Fibroblast of lung (primary cell): ENCODE measurements around the gene MSMO1. TPM values are rescaled to one million over a fixed set of nuclear protein-coding genes. Genes with fewer than 3 reads are reported as not detected.
A peak's percentile ranks its signal among the peaks of the same experiment; 100 is the strongest.

ENCODE experiments used
- DNase-seq, 2 donors: peaks; one replicate each; pipeline versions ENCODE4 v3.0.0 to v3.0.0-alpha.2; 2010; ENCODE audit warnings: low read depth in 2 of 2
- H2AFZ ChIP-seq: 2 replicates; pipeline ENCODE4 v1.5.1; 2012; ENCODE audit warnings: low read length, control low read depth, inconsistent platforms
- H3K27ac ChIP-seq: 2 replicates; pipeline ENCODE4 v1.5.1; 2011; ENCODE audit warnings: low read length, control low read depth; ENCODE audit not compliant: insufficient read depth
- H3K27me3 ChIP-seq: 2 replicates; pipeline ENCODE4 v1.5.1; 2011; ENCODE audit warnings: mild to moderate bottlenecking, low read length; ENCODE audit not compliant: control insufficient read depth, insufficient read depth
- H3K36me3 ChIP-seq: 2 replicates; pipeline ENCODE4 v1.5.1; 2011; ENCODE audit warnings: low read length; ENCODE audit not compliant: control insufficient read depth, insufficient read depth
- H3K4me1 ChIP-seq: 2 replicates; pipeline ENCODE4 v1.5.1; 2011; ENCODE audit warnings: low read length; ENCODE audit not compliant: control insufficient read depth, insufficient read depth; ENCODE audit errors: extremely low read depth
- H3K4me2 ChIP-seq: 2 replicates; pipeline ENCODE4 v1.5.1; 2011; ENCODE audit warnings: low read length, control low read depth; ENCODE audit not compliant: insufficient read depth; ENCODE audit errors: extremely low read depth
- H3K4me3 ChIP-seq, 4 experiments: fragments of 200-600 bp in 1 of 4; sonication (generic) in 1 of 4; replicated peaks in 1 of 4; 2 replicates each; pipeline ENCODE4 v1.5.1; 2011 to 2016; ENCODE audit warnings: low read length in 4 of 4, low read depth in 3 of 4, mild to moderate bottlenecking in 3 of 4, control low read depth in 2 of 4, inconsistent platforms in 1 of 4, mixed read lengths in 1 of 4; ENCODE audit not compliant: insufficient read depth in 1 of 4; ENCODE audit errors: control extremely low read depth in 1 of 4
- H3K79me2 ChIP-seq: 2 replicates; pipeline ENCODE4 v1.5.1; 2012; ENCODE audit warnings: mild to moderate bottlenecking, low read length, inconsistent platforms; ENCODE audit not compliant: control insufficient read depth, insufficient read depth
- H3K9ac ChIP-seq: 2 replicates; pipeline ENCODE4 v1.5.1; 2011; ENCODE audit warnings: mild to moderate bottlenecking, low read length, control low read depth; ENCODE audit not compliant: insufficient read depth
- H3K9me3 ChIP-seq: 2 replicates; pipeline ENCODE4 v1.5.1; 2012; ENCODE audit warnings: low read depth, low read length; ENCODE audit not compliant: control insufficient read depth, insufficient read depth
- H4K20me1 ChIP-seq: 2 replicates; pipeline ENCODE4 v1.5.1; 2011; ENCODE audit warnings: low read length; ENCODE audit not compliant: control insufficient read depth, insufficient read depth; ENCODE audit errors: extremely low read depth
- EZH2 ChIP-seq: IDR thresholded peaks from 2 replicates; pipeline ENCODE4 v1.5.1; 2012; ENCODE audit warnings: low read length, control low read depth, mild to moderate bottlenecking; ENCODE audit errors: missing control alignments
- polyA plus RNA-seq, 2 donors: library from polyadenylated mRNA; depleted of rRNA in 1 of 2; stranded (reverse) in 1 of 2; unstranded in 1 of 2; fragments of >200 nt; gene quantifications; 2 replicates each; pipeline ENCODE4 v1.2.1, GENCODE V29; 2011 to 2012; ENCODE audit warnings: missing spikeins in 1 of 2
- total RNA-seq: library from RNA; depleted of rRNA; stranded (reverse); fragments of >200 nt; gene quantifications from 2 replicates; pipeline ENCODE4 v1.2.1, GENCODE V29; 2014
- TF ChIP-seq, protein P1 (sequence below), 2 donors: IDR thresholded peaks in 1 of 2; conservative IDR thresholded peaks in 1 of 2; 1 replicate in 1 of 2; 2 replicates in 1 of 2; pipeline ENCODE4 v1.5.1; 2011 to 2012; ENCODE audit warnings: low read length in 2 of 2, control low read depth in 1 of 2, inconsistent platforms in 1 of 2, low read depth in 1 of 2, mild to moderate bottlenecking in 1 of 2

Gene MSMO1
- total and polyA plus RNA-seq, 2 donors (not counting 1 experiment from before 2014, with no cell fraction given) = 328 to 743 TPM

DNA sequence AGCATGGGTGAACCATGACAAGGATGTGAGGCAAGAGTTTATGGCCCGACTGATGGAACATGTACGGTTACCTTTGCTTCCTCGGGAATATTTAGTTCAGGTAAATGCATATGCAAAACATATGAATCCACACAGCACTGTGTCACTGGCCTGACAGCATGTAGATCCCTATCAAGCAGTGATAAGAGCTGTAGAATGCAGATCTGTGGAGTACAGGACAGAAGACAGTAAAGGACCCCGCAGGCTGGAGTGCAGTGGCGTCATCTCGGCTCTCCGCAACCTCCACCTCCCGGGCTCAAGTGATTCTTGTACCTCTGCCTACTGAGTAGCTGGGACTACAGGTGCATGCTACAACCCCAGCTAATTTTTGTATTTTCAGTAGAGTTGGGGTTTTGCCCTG, 29.8 kb upstream of the MSMO1 start:
- Histone ChIP-seq H3K9me3 (no peaks in the 10 kb centered on the region), H3K27ac (no peak overlapping the region), H3K9ac (no peak overlapping the region), H3K4me2 (no peak overlapping the region), H3K79me2 (no peaks in the 10 kb centered on the region), H4K20me1 (no peaks in the 10 kb centered on the region), H3K4me3 (no peak overlapping the region), H3K36me3 (no peaks in the 10 kb centered on the region), H3K4me1 (peaks cover 3% of the 10 kb centered on the region), H2AFZ (no peak overlapping the region), H3K27me3 (no peaks in the 10 kb centered on the region)
- TF ChIP-seq, protein P1, sequence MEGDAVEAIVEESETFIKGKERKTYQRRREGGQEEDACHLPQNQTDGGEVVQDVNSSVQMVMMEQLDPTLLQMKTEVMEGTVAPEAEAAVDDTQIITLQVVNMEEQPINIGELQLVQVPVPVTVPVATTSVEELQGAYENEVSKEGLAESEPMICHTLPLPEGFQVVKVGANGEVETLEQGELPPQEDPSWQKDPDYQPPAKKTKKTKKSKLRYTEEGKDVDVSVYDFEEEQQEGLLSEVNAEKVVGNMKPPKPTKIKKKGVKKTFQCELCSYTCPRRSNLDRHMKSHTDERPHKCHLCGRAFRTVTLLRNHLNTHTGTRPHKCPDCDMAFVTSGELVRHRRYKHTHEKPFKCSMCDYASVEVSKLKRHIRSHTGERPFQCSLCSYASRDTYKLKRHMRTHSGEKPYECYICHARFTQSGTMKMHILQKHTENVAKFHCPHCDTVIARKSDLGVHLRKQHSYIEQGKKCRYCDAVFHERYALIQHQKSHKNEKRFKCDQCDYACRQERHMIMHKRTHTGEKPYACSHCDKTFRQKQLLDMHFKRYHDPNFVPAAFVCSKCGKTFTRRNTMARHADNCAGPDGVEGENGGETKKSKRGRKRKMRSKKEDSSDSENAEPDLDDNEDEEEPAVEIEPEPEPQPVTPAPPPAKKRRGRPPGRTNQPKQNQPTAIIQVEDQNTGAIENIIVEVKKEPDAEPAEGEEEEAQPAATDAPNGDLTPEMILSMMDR (conservative IDR thresholded peaks at IDR 0.05 in 1 of 2, IDR thresholded peaks at IDR 0.05 in 1 of 2; ENCODE audit: low read depth in 1 of 2, low read length in 2 of 2) = no peak
- no peak for DNase-seq

DNA sequence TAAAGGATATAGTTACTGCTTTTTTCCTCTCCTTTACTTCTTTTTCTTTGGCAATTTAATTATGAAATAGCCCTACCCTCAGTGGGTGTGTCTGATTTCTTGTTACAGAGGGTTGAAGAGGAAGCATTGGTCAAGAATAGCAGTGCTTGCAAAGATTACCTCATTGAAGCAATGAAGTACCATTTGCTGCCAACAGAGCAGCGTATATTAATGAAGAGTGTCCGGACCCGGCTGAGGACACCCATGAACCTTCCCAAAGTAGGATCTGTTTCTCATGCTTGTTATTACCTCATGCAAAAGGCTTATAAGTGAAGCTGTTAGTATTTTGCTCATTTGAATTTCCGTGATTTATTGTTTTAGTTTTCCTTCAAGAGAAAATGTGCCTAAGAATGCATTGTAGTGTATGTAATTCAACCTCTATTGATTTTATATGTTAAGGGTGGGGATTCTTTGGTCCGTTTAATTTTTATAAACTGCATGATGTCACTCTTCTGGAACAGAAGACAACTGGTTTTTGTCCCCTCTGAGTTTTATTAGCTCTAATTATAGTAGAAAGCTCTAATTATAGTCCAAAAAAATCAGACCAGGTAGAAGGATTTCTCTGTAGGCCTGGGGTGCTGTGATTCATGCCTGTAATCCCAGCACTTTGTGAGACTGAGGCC, 27.9 kb upstream of the MSMO1 start:
- Histone ChIP-seq H3K27ac (no peak overlapping the region), H3K4me3 (no peak overlapping the region), H3K79me2 (no peaks in the 10 kb centered on the region), H3K4me1 (peaks cover 3% of the 10 kb centered on the region), H3K36me3 (no peaks in the 10 kb centered on the region), H3K9me3 (no peaks in the 10 kb centered on the region), H4K20me1 (no peaks in the 10 kb centered on the region), H2AFZ (no peak overlapping the region), H3K4me2 (no peak overlapping the region), H3K27me3 (no peaks in the 10 kb centered on the region), H3K9ac (no peak overlapping the region)
- no peak for DNase-seq
- TF ChIP-seq, protein P1 (conservative IDR thresholded peaks at IDR 0.05 in 1 of 2, IDR thresholded peaks at IDR 0.05 in 1 of 2; ENCODE audit: low read depth in 1 of 2, low read length in 2 of 2) = no peak
- no peak for TF ChIP-seq EZH2

DNA sequence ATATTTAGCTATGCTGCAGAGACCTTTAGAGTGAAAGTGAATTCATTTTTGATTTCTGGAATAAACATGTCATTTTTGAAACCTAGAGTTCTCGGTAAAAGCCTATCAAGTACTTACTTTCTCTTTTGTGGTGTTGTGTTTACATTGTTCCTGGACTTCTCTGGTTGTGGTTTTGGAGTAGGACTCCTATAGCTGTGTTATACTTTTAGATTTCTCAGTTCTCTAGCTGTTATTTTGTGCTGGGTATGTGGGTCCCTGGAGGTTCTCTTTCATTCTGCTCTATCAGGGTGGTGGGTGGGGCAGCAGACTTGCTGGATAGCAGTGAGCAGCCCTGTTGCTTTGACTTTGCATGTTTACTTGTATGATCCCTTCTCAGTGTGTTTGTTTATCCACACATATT, 25.6 kb upstream of the MSMO1 start:
- Histone ChIP-seq H3K4me1 (peaks cover 3% of the 10 kb centered on the region), H3K4me3 (peak overlapping the region; percentile 42 to 61 (median 54)), H2AFZ (peak overlapping the region; percentile 29), H3K27me3 (no peaks in the 10 kb centered on the region), H4K20me1 (no peaks in the 10 kb centered on the region), H3K79me2 (no peaks in the 10 kb centered on the region), H3K36me3 (no peaks in the 10 kb centered on the region), H3K27ac (peak overlapping the region; percentile 43), H3K4me2 (peak overlapping the region; percentile 84), H3K9me3 (no peaks in the 10 kb centered on the region), H3K9ac (peak overlapping the region; percentile 20)
- TF ChIP-seq EZH2 = no peak
- TF ChIP-seq, protein P1 (conservative IDR thresholded peaks at IDR 0.05 in 1 of 2, IDR thresholded peaks at IDR 0.05 in 1 of 2; ENCODE audit: low read depth in 1 of 2, low read length in 2 of 2) = no peak
- peak; percentile 28 to 66 for DNase-seq
